NCI-H2227 (cell line): ENCODE measurements around the gene CXCR5.

Experiments used
- DNase-seq: peaks from one replicate; lab custom pipeline; 2025; ENCODE audit not compliant: unreplicated experiment; lab: John Stamatoyannopoulos, UW

The CXCR5 gene

GRCh38 chr11:118927554-118928100, 43.9 kb downstream of the CXCR5 start:
- DNase-seq = no peak

- peak; percentile 81 for DNase-seq
Measured at GRCh38 chr11:118928101-118928869, 44.6 kb downstream of the CXCR5 start.

GRCh38 chr11:118928870-118929500, 45.3 kb downstream of the CXCR5 start:
- DNase-seq = peak; percentile 81

GRCh38 chr11:118929501-118930093, 45.9 kb downstream of the CXCR5 start:
- DNase-seq = peak; percentile 87

- DNase-seq = peak; percentile 87
Measured at GRCh38 chr11:118930094-118930712, 46.5 kb downstream of the CXCR5 start.

GRCh38 chr11:118931571-118931970, 47.9 kb downstream of the CXCR5 start:
- DNase-seq = no peak

GRCh38 chr11:118933486-118933885, 49.8 kb downstream of the CXCR5 start:
- no peak for DNase-seq

- DNase-seq = no peak
Measured at GRCh38 chr11:118935376-118935775, 51.7 kb downstream of the CXCR5 start.

- DNase-seq = no peak
Measured at GRCh38 chr11:118938491-118939403, 55.1 kb downstream of the CXCR5 start.

GRCh38 chr11:118939404-118939915, 55.8 kb downstream of the CXCR5 start:
- DNase-seq = peak; percentile 8

- DNase-seq = peak; percentile 43
Measured at GRCh38 chr11:118939953-118940598, 56.4 kb downstream of the CXCR5 start.

GRCh38 chr11:118947091-118947490, 63.4 kb downstream of the CXCR5 start:
- no peak for DNase-seq
